C4-2B (cell line): ENCODE measurements around the gene TMEM270.

Experiments
- ZFX ChIP-seq: fragments of 450-650 bp; IDR thresholded peaks from 2 replicates; pipeline ENCODE4 v1.6.1; 2017
- TF ChIP-seq, protein P1 (sequence below): fragments of 450-650 bp; conservative IDR thresholded peaks from 2 replicates; pipeline ENCODE4 v1.5.1; 2017; ENCODE audit warnings: mild to moderate bottlenecking

DNA sequence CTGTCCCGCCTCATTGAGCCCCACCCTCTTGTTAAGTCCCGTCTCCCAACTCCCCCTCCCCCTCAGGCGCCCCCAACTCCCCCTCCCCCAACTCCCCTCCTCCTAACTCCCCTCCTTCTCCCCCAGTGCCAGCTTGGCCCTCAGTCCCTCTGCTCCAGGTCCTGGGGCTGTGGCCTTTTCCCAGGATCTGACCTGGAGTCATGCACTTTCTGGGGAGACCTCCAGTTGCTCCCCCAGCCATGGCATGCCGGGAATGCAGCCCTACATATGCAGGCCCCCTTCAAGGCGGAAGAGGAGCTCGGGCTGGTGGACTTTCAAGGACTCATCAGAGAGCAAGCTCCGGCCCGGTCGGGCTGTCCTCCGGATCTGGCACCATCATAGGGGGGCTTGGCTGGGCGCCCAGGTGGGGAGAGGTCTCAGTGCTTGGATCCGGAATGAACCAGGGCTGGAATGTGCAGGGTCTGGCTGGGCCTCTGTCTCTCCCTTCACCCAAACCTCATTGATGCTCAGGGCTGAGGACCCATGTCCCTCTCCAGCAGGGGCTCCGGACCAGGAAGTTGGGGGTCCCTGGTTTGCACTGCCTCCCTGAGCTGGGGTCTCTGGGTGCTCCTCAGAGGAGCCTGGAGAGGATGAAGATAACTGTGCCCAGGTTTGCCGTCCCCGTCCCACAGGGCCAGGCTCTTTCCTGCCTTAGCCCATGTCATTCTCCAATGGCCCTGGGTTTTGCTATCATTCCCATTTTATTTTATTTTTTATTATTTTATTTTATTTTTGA, 41.1 kb downstream of the TMEM270 start:
- TF ChIP-seq, protein P1, sequence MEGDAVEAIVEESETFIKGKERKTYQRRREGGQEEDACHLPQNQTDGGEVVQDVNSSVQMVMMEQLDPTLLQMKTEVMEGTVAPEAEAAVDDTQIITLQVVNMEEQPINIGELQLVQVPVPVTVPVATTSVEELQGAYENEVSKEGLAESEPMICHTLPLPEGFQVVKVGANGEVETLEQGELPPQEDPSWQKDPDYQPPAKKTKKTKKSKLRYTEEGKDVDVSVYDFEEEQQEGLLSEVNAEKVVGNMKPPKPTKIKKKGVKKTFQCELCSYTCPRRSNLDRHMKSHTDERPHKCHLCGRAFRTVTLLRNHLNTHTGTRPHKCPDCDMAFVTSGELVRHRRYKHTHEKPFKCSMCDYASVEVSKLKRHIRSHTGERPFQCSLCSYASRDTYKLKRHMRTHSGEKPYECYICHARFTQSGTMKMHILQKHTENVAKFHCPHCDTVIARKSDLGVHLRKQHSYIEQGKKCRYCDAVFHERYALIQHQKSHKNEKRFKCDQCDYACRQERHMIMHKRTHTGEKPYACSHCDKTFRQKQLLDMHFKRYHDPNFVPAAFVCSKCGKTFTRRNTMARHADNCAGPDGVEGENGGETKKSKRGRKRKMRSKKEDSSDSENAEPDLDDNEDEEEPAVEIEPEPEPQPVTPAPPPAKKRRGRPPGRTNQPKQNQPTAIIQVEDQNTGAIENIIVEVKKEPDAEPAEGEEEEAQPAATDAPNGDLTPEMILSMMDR = no peak
- TF ChIP-seq ZFX = no peak
